ENCODE results near the gene SORL1.

SORL1 gene

DNA sequence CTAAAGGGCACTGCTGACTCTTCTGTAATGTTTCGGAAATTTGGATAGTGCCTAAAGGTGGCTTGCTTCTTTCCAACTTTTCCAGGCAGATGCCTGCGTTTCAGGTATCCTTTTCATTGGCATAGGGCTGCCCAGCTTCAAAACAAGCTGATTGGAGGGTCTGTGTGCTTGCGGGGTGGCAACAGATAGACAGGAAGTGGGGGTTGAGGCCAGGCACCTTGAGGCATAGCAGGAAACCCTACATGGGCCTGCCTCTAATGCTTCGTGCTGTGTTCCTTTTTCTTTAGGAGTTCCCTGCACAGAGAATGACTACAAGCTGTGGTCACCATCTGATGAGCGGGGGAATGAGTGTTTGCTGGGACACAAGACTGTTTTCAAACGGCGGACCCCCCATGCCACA lies 92.8 kb downstream of the SORL1 start:
- H3K36me3 ChIP-seq (replicated peaks): no peaks in the 10 kb centered on the region
- in situ Hi-C loops (cut with HindIII; ENCODE audit: low pct_ligation_motif_present, low sequenced_read_pairs): no loop called here
- no peak overlapping the region for H3K27ac ChIP-seq
- DNase-seq: no peak
- TF ChIP-seq, protein P1, sequence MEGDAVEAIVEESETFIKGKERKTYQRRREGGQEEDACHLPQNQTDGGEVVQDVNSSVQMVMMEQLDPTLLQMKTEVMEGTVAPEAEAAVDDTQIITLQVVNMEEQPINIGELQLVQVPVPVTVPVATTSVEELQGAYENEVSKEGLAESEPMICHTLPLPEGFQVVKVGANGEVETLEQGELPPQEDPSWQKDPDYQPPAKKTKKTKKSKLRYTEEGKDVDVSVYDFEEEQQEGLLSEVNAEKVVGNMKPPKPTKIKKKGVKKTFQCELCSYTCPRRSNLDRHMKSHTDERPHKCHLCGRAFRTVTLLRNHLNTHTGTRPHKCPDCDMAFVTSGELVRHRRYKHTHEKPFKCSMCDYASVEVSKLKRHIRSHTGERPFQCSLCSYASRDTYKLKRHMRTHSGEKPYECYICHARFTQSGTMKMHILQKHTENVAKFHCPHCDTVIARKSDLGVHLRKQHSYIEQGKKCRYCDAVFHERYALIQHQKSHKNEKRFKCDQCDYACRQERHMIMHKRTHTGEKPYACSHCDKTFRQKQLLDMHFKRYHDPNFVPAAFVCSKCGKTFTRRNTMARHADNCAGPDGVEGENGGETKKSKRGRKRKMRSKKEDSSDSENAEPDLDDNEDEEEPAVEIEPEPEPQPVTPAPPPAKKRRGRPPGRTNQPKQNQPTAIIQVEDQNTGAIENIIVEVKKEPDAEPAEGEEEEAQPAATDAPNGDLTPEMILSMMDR (IDR thresholded peaks at IDR 0.05; ENCODE audit: low read depth, low read length, missing control alignments): no peak
- H3K4me3 ChIP-seq (ENCODE audit: low read depth, low read length): no peak overlapping the region
- H3K27me3 ChIP-seq (replicated peaks): no peaks in the 10 kb centered on the region

DNA sequence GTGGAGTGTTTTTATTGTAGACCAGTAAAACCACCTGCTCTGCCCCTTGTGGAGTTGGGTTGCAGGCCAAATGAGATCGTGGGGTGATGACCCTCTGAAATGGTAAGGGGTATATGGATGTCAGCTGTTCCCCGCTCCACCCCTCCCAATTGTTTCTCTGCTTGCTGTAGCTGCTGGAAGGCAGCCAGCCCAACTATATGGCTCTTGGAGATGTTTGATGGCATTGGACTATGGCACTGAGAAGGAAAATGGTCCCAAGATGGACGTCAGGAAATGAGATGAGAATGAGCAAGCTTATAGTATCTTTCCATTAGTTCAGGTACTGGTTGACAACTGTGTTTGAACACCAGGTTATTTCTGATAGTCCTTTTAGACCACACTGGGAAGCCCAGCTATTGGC lies 95.5 kb downstream of the SORL1 start:
- Histone ChIP-seq H3K27ac (no peak overlapping the region), H3K36me3 (replicated peaks) (no peaks in the 10 kb centered on the region), H3K27me3 (replicated peaks) (no peaks in the 10 kb centered on the region), H3K4me3 (ENCODE audit: low read depth, low read length) (no peak overlapping the region)
- in situ Hi-C loops (cut with HindIII; ENCODE audit: low pct_ligation_motif_present, low sequenced_read_pairs): no loop called here
- TF ChIP-seq, protein P1 (IDR thresholded peaks at IDR 0.05; ENCODE audit: low read depth, low read length, missing control alignments): no peak
- DNase-seq: no peak

DNA sequence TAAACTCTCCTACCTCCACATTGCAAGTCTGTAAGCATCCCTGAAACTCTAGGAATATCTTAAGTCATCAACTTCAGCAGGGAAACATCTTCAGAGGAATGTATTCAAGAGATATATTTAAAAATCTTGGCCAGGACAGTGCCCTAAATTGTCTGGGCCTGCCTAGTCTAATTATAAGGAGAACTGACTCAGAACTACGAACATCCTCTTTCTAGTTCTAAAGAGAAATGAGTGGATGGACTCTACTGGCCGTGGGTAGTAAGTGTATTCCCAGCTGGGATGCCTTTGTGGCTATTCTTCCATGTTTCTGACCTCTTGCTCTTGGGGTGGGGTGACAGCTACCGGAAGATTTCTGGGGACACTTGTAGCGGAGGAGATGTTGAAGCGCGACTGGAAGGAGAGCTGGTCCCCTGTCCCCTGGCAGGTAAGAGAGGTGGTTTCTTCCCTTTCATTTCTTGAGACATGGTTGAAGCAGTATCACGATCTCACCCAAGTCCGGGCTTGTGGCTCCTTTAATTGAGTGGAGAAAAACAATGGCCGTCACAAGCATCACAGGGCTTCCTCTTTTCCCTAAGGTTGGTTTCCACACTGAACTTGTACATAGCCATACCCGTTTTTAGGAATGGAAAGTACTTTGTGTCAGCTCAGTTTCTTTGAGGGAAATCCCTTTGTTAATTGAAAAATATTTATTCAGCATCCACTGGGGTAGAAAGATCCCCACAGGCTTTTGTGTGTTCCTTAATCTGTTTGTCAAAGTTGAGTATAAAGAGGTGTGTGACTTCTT lies 98.3 kb downstream of the SORL1 start:
- Histone ChIP-seq H3K27me3 (replicated peaks) (no peaks in the 10 kb centered on the region), H3K36me3 (replicated peaks) (no peaks in the 10 kb centered on the region), H3K27ac (no peak overlapping the region), H3K4me3 (ENCODE audit: low read depth, low read length) (no peak overlapping the region)
- DNase-seq: no peak
- in situ Hi-C loops (cut with HindIII; ENCODE audit: low pct_ligation_motif_present, low sequenced_read_pairs): no loop called here
- TF ChIP-seq, protein P1 (IDR thresholded peaks at IDR 0.05; ENCODE audit: low read depth, low read length, missing control alignments): no peak

DNA sequence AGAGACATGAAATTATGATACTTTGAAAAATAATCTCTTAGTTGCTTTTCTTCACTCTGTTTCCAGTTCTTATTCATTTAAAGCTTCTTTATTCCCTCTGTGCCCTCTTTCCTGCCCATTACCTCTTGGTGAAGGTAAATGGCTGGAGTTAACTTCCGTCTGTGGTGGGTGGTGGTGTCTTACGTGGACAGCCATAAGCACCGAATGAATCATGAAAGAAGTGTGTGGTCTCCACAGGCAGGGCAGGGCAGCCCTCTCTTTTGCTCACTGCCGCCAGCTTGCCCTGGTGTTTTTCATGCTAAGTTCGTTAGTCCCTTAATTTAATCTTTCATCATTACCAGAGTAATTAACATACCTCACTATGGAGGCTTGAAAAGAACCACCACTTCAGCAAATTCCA lies 99.3 kb downstream of the SORL1 start:
- DNase-seq: no peak
- in situ Hi-C loops (cut with HindIII; ENCODE audit: low pct_ligation_motif_present, low sequenced_read_pairs): no loop called here
- Histone ChIP-seq H3K27me3 (replicated peaks) (no peaks in the 10 kb centered on the region), H3K36me3 (replicated peaks) (no peaks in the 10 kb centered on the region), H3K27ac (no peak overlapping the region), H3K4me3 (ENCODE audit: low read depth, low read length) (no peak overlapping the region)
- TF ChIP-seq, protein P1 (IDR thresholded peaks at IDR 0.05; ENCODE audit: low read depth, low read length, missing control alignments): no peak

DNA sequence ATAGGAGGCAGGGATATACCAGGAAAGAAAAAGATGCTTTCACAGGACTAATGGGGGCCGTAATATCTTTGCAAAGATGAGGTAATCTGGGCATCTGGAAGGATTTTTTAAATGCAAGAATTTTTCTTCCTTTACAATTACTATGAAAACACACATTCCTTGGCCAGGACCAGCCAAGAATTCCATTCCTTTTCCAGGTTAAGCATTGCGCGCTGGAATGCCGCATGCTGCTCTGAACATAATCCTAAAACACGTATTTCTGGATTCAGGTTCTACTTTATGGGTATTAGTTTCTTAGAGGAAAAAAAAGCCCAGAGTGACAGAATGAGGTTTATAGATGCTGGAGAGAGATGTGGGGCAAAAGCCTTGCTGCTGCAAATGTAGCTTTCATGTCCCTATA lies 100.0 kb downstream of the SORL1 start:
- H3K36me3 ChIP-seq (replicated peaks): no peaks in the 10 kb centered on the region

More for the DNA sequence above, 100.0 kb downstream of the SORL1 start:
- Histone ChIP-seq H3K27me3 (replicated peaks) (no peaks in the 10 kb centered on the region), H3K27ac (no peak overlapping the region), H3K4me3 (ENCODE audit: low read depth, low read length) (no peak overlapping the region)
- in situ Hi-C loops (cut with HindIII; ENCODE audit: low pct_ligation_motif_present, low sequenced_read_pairs): no loop called here
- TF ChIP-seq, protein P1 (IDR thresholded peaks at IDR 0.05; ENCODE audit: low read depth, low read length, missing control alignments): no peak
- no peak for DNase-seq

Measured in brain microvascular endothelial cell (primary cell).